GM23248 (cell line): ENCODE measurements around the gene WDR19. TPM values are rescaled to one million over a fixed set of nuclear protein-coding genes. Genes with fewer than 3 reads are reported as not detected.
A peak's percentile ranks its signal among the peaks of the same experiment; 100 is the strongest.

Source experiments
- DNase-seq: peaks from one replicate; pipeline ENCODE4 v3.0.0-alpha.2; 2015
- H2AFZ ChIP-seq: fragments of 200-600 bp; sonication (generic); 2 replicates; pipeline ENCODE4 v1.6.1; 2016; ENCODE audit warnings: antibody characterized with exemption
- H3F3A ChIP-seq: fragments of 200-600 bp; sonication (generic); 2 replicates; pipeline ENCODE4 v1.6.1; 2016; ENCODE audit warnings: mild to moderate bottlenecking, antibody characterized with exemption, mixed run types; ENCODE audit not compliant: insufficient read depth
- H3K27ac ChIP-seq: fragments of 200-600 bp; sonication (generic); 2 replicates; pipeline ENCODE4 v1.5.1; 2016; ENCODE audit warnings: mild to moderate bottlenecking
- H3K27me3 ChIP-seq: fragments of 200-600 bp; sonication (generic); replicated peaks from 2 replicates; pipeline ENCODE4 v1.6.1; 2016; ENCODE audit warnings: mild to moderate bottlenecking; ENCODE audit not compliant: insufficient read depth
- H3K36me3 ChIP-seq: fragments of 200-600 bp; sonication (generic); 2 replicates; pipeline ENCODE4 v1.6.1; 2016; ENCODE audit warnings: low read depth, mild to moderate bottlenecking
- H3K4me1 ChIP-seq: fragments of 200-600 bp; sonication (generic); 2 replicates; pipeline ENCODE4 v1.6.1; 2016; ENCODE audit warnings: mild to moderate bottlenecking; ENCODE audit not compliant: insufficient read depth
- H3K4me2 ChIP-seq: fragments of 200-600 bp; sonication (generic); one replicate; pipeline ENCODE4 v1.6.1; 2016; ENCODE audit warnings: mild to moderate bottlenecking; ENCODE audit not compliant: unreplicated experiment
- H3K4me3 ChIP-seq: fragments of 200-600 bp; sonication (generic); 2 replicates; pipeline ENCODE4 v1.5.1; 2016; ENCODE audit warnings: mild to moderate bottlenecking
- H3K79me2 ChIP-seq: fragments of 200-600 bp; sonication (generic); 2 replicates; pipeline ENCODE4 v1.6.1; 2016; ENCODE audit warnings: mild to moderate bottlenecking; ENCODE audit not compliant: insufficient read depth
- H3K9ac ChIP-seq: fragments of 200-600 bp; sonication (generic); 2 replicates; pipeline ENCODE4 v1.6.1; 2016; ENCODE audit warnings: mild to moderate bottlenecking
- H3K9me2 ChIP-seq: fragments of 200-600 bp; sonication (generic); 2 replicates; pipeline ENCODE4 v1.6.1; 2016; ENCODE audit warnings: mixed run types, mild to moderate bottlenecking, moderate library complexity; ENCODE audit not compliant: insufficient read depth
- H3K9me3 ChIP-seq: fragments of 200-600 bp; sonication (generic); one replicate; pipeline ENCODE4 v1.6.1; 2017; ENCODE audit warnings: low read depth
- H4K20me1 ChIP-seq: fragments of 200-600 bp; sonication (generic); 2 replicates; pipeline ENCODE4 v1.6.0; 2016; ENCODE audit not compliant: insufficient read depth
- EZH2 ChIP-seq: fragments of 200-600 bp; sonication (generic); IDR thresholded peaks from 2 replicates; pipeline ENCODE4 v1.6.1; 2018; ENCODE audit warnings: antibody characterized with exemption, mild to moderate bottlenecking; ENCODE audit not compliant: insufficient read depth, poor library complexity, severe bottlenecking
- EZH2phosphoT487 ChIP-seq: fragments of 200-600 bp; sonication (generic); IDR thresholded peaks from 2 replicates; pipeline ENCODE4 v1.6.1; 2018; ENCODE audit warnings: antibody characterized with exemption, moderate library complexity, mild to moderate bottlenecking, low read depth; ENCODE audit not compliant: insufficient read depth
- WGBS, 2 experiments: methylation state at CpG; one replicate each; pipeline ENCODE4 v1.1.6; 2015 to 2017; ENCODE audit warnings: low lambda C conversion rate in 2 of 2, low coverage in 1 of 2; ENCODE audit errors: missing lambda C conversion rate in 2 of 2; 5-methylcytosine and 5-hydroxymethylcytosine counted together
- in situ Hi-C: fragments of 300-500 bp; cut with MboI; formaldehyde crosslinking; loops from 2 replicates; pipeline ENCODE4 v1.15.0; 2020
- polyA plus RNA-seq: library from polyadenylated mRNA; unstranded; fragments of >200 nt; fragmentation: Nextera tagmentation; extraction: Ambion mirVana; gene quantifications from 2 replicates; pipeline ENCODE4 v1.2.1, GENCODE V29; 2016
- total RNA-seq: library from RNA; depleted of rRNA; stranded (reverse); fragments of >200 nt; shearing (Covaris generic); gene quantifications from 2 replicates; pipeline ENCODE4 v1.2.3, GENCODE V29; 2014

The WDR19 gene
- total and polyA plus RNA-seq, 2 experiments from 2014 or later: 17.3 to 23.7 TPM

GRCh38 chr4:39243462-39243861 is 61.1 kb downstream of the WDR19 start:
- TF ChIP-seq EZH2 (no peak), EZH2phosphoT487 (no peak)

GRCh38 chr4:39255266-39255665 is 72.9 kb downstream of the WDR19 start:
- no peak for TF ChIP-seq EZH2
- no peak for TF ChIP-seq EZH2phosphoT487
- Histone ChIP-seq H3K27ac (peak overlapping the region; percentile 16; the same call in 1 of the 2 replicates), H3K79me2 (no peaks in the 10 kb centered on the region), H3K9me3 (no peaks in the 10 kb centered on the region), H3K36me3 (peaks cover 4% of the 10 kb centered on the region; the same call in 1 of the 2 replicates), H4K20me1 (no peaks in the 10 kb centered on the region), H3K4me3 (no peak overlapping the region), H3K9ac (no peak overlapping the region), H3K27me3 (no peaks in the 10 kb centered on the region), H3K9me2 (no peaks in the 10 kb centered on the region), H3F3A (peaks cover 39% of the 10 kb centered on the region), H2AFZ (peak overlapping the region; percentile 19; the same call in 1 of the 2 replicates), H3K4me1 (peaks cover 27% of the 10 kb centered on the region), H3K4me2 (peak overlapping the region; percentile 22)
- DNase-seq: peak; percentile 48
- 57 to 60% methylated on average over 2 of the region's 2 CpGs for WGBS, 2 experiments
- in situ Hi-C loops: no loop called here

More at GRCh38 chr4:39243462-39243861, 61.1 kb downstream of the WDR19 start:
- Histone ChIP-seq H3K9me3 (no peaks in the 10 kb centered on the region), H3K27ac (no peak overlapping the region), H3F3A (no peaks in the 10 kb centered on the region), H3K4me1 (no peaks in the 10 kb centered on the region), H2AFZ (no peak overlapping the region), H3K9me2 (no peaks in the 10 kb centered on the region), H3K4me2 (no peak overlapping the region), H3K79me2 (no peaks in the 10 kb centered on the region), H3K4me3 (no peak overlapping the region), H3K9ac (no peak overlapping the region), H3K27me3 (no peaks in the 10 kb centered on the region), H4K20me1 (no peaks in the 10 kb centered on the region), H3K36me3 (peaks cover 17% of the 10 kb centered on the region)
- DNase-seq: no peak
- 95 to 99% methylated on average over 3 of the region's 3 CpGs for WGBS, 2 experiments
- in situ Hi-C loops: no loop called here

- H3F3A ChIP-seq: peaks cover 40% of the 10 kb centered on the region
- H2AFZ ChIP-seq: no peak overlapping the region
- no peak overlapping the region for H3K4me2 ChIP-seq
- H3K79me2 ChIP-seq: no peaks in the 10 kb centered on the region
- H3K27me3 ChIP-seq: no peaks in the 10 kb centered on the region
- in situ Hi-C loops: no loop called here
- H3K36me3 ChIP-seq: peaks cover 4% of the 10 kb centered on the region; the same call in 1 of the 2 replicates
- no peak overlapping the region for H3K27ac ChIP-seq
- no peaks in the 10 kb centered on the region for H3K9me3 ChIP-seq
- TF ChIP-seq EZH2 (no peak), EZH2phosphoT487 (no peak)
- 85 to 87% methylated on average over 5 of the region's 5 CpGs for WGBS, 2 experiments
- H3K4me3 ChIP-seq: no peak overlapping the region
- peak; percentile 1 for DNase-seq
- no peak overlapping the region for H3K9ac ChIP-seq
- no peaks in the 10 kb centered on the region for H4K20me1 ChIP-seq
- H3K4me1 ChIP-seq: peaks cover 27% of the 10 kb centered on the region
- no peaks in the 10 kb centered on the region for H3K9me2 ChIP-seq
These were observed 73.5 kb downstream of the WDR19 start for GRCh38 chr4:39255871-39256270.

- Histone ChIP-seq H4K20me1 (no peaks in the 10 kb centered on the region), H3K36me3 (peaks cover 7% of the 10 kb centered on the region; the same call in 1 of the 2 replicates), H3F3A (peaks cover 40% of the 10 kb centered on the region), H3K9me3 (no peaks in the 10 kb centered on the region), H3K4me3 (no peak overlapping the region), H2AFZ (no peak overlapping the region), H3K79me2 (no peaks in the 10 kb centered on the region), H3K9ac (no peak overlapping the region), H3K9me2 (no peaks in the 10 kb centered on the region), H3K27me3 (no peaks in the 10 kb centered on the region), H3K4me2 (no peak overlapping the region), H3K27ac (no peak overlapping the region), H3K4me1 (peaks cover 27% of the 10 kb centered on the region)
- 71 to 85% methylated on average over 2 of the region's 2 CpGs for WGBS, 2 experiments
- in situ Hi-C loops: no loop called here
- peak; percentile 2 for DNase-seq
- no peak for TF ChIP-seq EZH2
- no peak for TF ChIP-seq EZH2phosphoT487
These were observed 74.1 kb downstream of the WDR19 start for GRCh38 chr4:39256436-39256835.
